GM19239 (cell line): ENCODE data around the gene CSRP3.
"Not testable (repeated sequence)": the region's sequence is repeated elsewhere in the genome, so short reads cannot be mapped to it uniquely, and the experiment has no call there.

ENCODE experiments used
- DNase-seq: peaks from one replicate; pipeline ENCODE4 v3.0.0; 2011; ENCODE audit warnings: low spot score; ENCODE audit not compliant: insufficient read length
- FAIRE-seq: peaks from 2 replicates; lab custom pipeline; 2011; peaks lifted over from hg19 to GRCh38; lab: Jason Lieb, UNC

The CSRP3 gene

GRCh38 chr11:19136884-19137283, 64.9 kb downstream of the CSRP3 start:
- not testable (repeated sequence) for DNase-seq, FAIRE-seq

- no peak for FAIRE-seq
These were observed 67.8 kb downstream of the CSRP3 start for GRCh38 chr11:19134004-19134403.

More at GRCh38 chr11:19134004-19134403, 67.8 kb downstream of the CSRP3 start:
- no peak for DNase-seq
